ENCODE measurements around the gene SMG7.

Gene SMG7

GRCh38 chr1:183582021-183582713 is 109.9 kb downstream of the SMG7 start:
- H3K36me3 ChIP-seq (replicated peaks): no peaks in the 10 kb centered on the region
- H3K4me3 ChIP-seq (ENCODE audit: low read depth, low read length): no peak overlapping the region
- no peak overlapping the region for H3K27ac ChIP-seq
- no peaks in the 10 kb centered on the region for H3K27me3 ChIP-seq (replicated peaks)
- in situ Hi-C loops (cut with HindIII; ENCODE audit: low pct_ligation_motif_present, low sequenced_read_pairs): no loop called here
- DNase-seq: no peak
- no peak for TF ChIP-seq CTCF (IDR thresholded peaks at IDR 0.05; ENCODE audit: low read depth, low read length, missing control alignments)

- DNase-seq: no peak
- Histone ChIP-seq H3K27me3 (replicated peaks) (no peaks in the 10 kb centered on the region), H3K27ac (no peak overlapping the region), H3K36me3 (replicated peaks) (no peaks in the 10 kb centered on the region), H3K4me3 (ENCODE audit: low read depth, low read length) (no peak overlapping the region)
- no peak for TF ChIP-seq CTCF (IDR thresholded peaks at IDR 0.05; ENCODE audit: low read depth, low read length, missing control alignments)
- in situ Hi-C loops (cut with HindIII; ENCODE audit: low pct_ligation_motif_present, low sequenced_read_pairs): no loop called here
Measured at GRCh38 chr1:183583466-183583865, 111.2 kb downstream of the SMG7 start.

- DNase-seq: no peak
Measured at GRCh38 chr1:183584147-183584546, 111.8 kb downstream of the SMG7 start.

GRCh38 chr1:183585038-183585437 is 112.7 kb downstream of the SMG7 start:
- Histone ChIP-seq H3K27me3 (replicated peaks) (no peaks in the 10 kb centered on the region), H3K27ac (no peak overlapping the region), H3K36me3 (replicated peaks) (no peaks in the 10 kb centered on the region), H3K4me3 (ENCODE audit: low read depth, low read length) (no peak overlapping the region)
- DNase-seq: no peak
- no peak for TF ChIP-seq CTCF (IDR thresholded peaks at IDR 0.05; ENCODE audit: low read depth, low read length, missing control alignments)
- in situ Hi-C loops (cut with HindIII; ENCODE audit: low pct_ligation_motif_present, low sequenced_read_pairs): no loop called here

More at GRCh38 chr1:183584147-183584546, 111.8 kb downstream of the SMG7 start:
- no peak overlapping the region for H3K4me3 ChIP-seq (ENCODE audit: low read depth, low read length)
- no peaks in the 10 kb centered on the region for H3K27me3 ChIP-seq (replicated peaks)
- H3K36me3 ChIP-seq (replicated peaks): no peaks in the 10 kb centered on the region
- in situ Hi-C loops (cut with HindIII; ENCODE audit: low pct_ligation_motif_present, low sequenced_read_pairs): no loop called here
- no peak overlapping the region for H3K27ac ChIP-seq
- no peak for TF ChIP-seq CTCF (IDR thresholded peaks at IDR 0.05; ENCODE audit: low read depth, low read length, missing control alignments)

- TF ChIP-seq CTCF (IDR thresholded peaks at IDR 0.05; ENCODE audit: low read depth, low read length, missing control alignments): no peak
- no peak overlapping the region for H3K27ac ChIP-seq
- H3K36me3 ChIP-seq (replicated peaks): no peaks in the 10 kb centered on the region
- in situ Hi-C loops (cut with HindIII; ENCODE audit: low pct_ligation_motif_present, low sequenced_read_pairs): no loop called here
- DNase-seq: no peak
- no peaks in the 10 kb centered on the region for H3K27me3 ChIP-seq (replicated peaks)
- H3K4me3 ChIP-seq (ENCODE audit: low read depth, low read length): no peak overlapping the region
Measured at GRCh38 chr1:183586455-183586854, 114.2 kb downstream of the SMG7 start.

- H3K4me3 ChIP-seq (ENCODE audit: low read depth, low read length): no peak overlapping the region
- TF ChIP-seq CTCF (IDR thresholded peaks at IDR 0.05; ENCODE audit: low read depth, low read length, missing control alignments): no peak
- H3K36me3 ChIP-seq (replicated peaks): no peaks in the 10 kb centered on the region
- H3K27ac ChIP-seq: no peak overlapping the region
- H3K27me3 ChIP-seq (replicated peaks): no peaks in the 10 kb centered on the region
- no peak for DNase-seq
- in situ Hi-C loops (cut with HindIII; ENCODE audit: low pct_ligation_motif_present, low sequenced_read_pairs): no loop called here
Measured at GRCh38 chr1:183586926-183587325, 114.6 kb downstream of the SMG7 start.

All from brain microvascular endothelial cell (primary cell).